ENCODE measurements around the gene PKNOX2.

PKNOX2 gene

DNA sequence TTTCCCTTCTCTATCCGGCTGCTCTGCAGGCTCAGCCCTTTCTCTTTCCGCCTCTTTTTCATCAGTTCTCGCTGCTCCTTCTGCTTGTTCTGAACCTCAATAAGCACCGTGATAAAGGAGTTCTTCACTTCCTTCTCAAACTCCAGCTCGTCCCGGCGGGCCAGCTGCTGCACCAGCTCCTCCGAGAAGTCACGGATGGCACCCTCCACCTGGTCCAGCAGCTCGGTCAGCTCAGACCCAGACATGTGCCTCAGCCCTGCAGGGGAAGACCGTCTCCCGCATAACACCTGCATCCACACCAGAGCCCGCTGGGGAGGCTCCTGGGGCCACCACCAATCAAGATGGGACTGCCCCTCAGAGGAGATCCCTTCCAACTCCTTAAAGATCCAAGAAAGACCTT lies 291.3 kb downstream of the PKNOX2 start:
- DNase-seq = no peak

DNA sequence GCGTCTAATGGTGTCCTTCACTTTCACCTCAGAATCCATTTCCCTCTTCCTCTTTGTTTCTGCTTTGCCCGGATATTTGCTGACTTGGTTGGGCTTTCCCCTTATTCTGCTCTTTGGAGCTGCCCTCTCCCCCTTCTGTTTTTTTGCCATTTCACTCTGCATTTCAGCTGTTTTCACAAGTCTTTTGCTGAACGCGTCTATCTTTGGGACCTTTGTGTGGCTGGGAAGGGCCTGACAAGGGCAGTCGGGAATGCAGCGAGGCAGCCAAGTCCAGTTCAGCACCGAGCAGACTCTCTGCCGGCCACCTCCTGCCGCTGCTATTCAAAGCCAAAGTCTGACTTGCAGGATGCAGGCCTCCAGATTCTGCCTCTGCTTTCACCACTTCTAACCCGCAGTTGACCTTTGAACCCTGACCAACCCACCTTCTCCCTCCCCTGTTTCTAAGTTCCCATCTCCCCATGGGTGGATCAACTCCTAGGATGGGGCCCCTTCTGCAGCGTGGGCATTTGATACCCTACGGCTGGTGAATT lies 293.3 kb downstream of the PKNOX2 start:
- DNase-seq = no peak

DNA sequence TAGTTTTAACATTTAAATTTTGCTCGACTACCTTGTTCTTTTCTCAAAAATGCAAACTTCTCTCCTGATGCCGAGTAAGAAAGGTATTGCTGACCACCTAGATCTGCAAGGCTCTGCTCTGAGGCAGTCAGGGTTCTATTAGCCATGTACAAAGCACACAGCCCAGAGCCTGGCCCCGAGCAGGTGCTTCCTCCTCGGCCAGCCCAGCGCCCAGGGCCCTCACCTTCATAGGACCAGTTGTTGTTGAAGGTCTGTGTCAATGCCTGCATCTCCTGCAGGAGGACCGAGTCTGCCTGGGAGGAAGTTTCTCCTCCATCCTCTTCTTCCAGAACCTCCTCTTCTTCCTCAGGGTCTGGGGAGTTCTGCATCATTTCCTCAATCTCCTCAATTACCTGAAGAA lies 295.7 kb downstream of the PKNOX2 start:
- no peak for DNase-seq

- DNase-seq = no peak
Measured at GRCh38 chr11:125463590-125464269, 299.2 kb downstream of the PKNOX2 start.

DNA sequence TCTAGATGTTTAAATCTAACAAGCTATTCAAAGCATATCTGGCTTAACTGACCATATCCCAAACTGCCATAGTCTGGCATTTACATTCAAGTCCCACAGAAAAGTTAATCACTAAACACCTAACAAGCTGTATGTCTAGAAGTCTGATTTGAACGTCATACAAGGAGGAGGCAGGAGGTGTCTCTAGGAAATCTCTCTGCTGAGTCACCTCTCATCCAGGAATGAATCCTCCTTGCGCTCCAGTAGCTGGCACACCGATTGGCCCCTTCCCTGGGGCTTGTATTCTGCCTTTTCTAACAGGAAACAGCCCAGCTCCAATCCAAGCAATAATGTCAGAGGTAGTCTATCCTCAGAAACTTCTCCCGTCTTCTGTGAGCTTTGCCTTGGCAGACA lies 299.7 kb downstream of the PKNOX2 start:
- DNase-seq = no peak

GRCh38 chr11:125464666-125465065 lies 300.1 kb downstream of the PKNOX2 start:
- no peak for DNase-seq

DNA sequence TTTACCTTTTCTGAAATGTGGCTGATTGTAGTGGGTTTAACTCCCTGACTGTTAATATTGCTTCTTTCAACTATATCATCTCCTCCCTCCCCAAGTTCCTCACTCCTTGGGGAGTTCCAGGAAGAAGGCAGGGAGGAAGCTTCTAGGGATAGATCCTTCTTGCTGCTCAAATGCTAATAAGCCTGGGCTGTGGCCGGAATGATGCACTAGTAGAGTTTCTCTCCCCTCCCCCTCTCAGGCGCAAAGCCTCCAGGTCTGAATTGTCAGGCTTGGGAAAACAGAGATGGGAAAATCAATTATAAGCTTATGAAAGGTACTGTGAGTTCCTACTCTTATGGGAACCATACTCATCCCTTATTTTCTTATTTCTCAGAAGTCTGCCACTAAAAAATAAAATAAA lies 300.7 kb downstream of the PKNOX2 start:
- no peak for DNase-seq

DNA sequence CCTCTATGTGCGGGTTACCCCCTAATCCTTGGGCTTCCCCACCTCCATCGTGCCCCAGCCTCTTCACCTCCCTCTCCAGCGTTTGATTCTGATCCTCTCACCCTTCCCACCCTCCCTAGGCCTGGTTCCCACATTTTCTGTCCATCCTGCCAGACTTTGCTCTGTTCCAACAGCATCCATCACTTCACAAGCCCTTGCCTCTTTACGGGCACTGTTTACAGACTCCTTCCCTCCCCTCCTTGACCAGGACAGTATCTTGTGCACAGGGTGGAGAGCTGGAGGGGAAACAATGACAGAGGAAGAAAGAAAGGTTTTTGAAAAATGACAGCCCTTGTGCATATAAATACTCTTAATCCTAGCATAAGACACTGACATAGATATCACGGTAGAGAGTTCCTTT lies 301.1 kb downstream of the PKNOX2 start:
- DNase-seq = no peak

GRCh38 chr11:125468025-125468424 lies 303.5 kb downstream of the PKNOX2 start:
- no peak for DNase-seq

- no peak for DNase-seq
Measured at GRCh38 chr11:125468852-125469251, 304.3 kb downstream of the PKNOX2 start.

DNA sequence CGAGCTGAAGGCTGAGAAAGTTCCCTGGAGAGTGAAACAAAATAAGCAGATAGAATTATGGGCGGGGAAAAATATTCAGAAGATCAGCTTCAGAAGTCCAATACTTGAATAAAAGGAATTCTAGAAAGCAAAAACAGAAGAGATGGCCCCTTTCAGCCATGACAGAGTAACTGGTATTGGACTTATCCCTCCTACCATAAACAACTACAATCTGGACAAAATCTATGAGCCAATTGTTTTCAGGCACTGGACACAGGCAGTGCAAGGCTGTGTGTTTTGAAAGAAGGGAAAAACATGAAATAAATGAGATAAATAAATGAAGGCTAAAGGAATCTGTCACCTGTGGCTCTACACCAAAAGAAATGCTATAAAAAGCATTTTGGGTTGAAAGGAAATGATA lies 305.8 kb downstream of the PKNOX2 start:
- DNase-seq = no peak

GRCh38 chr11:125476721-125477120 lies 312.2 kb downstream of the PKNOX2 start:
- DNase-seq = no peak

GRCh38 chr11:125479137-125479536 lies 314.6 kb downstream of the PKNOX2 start:
- no peak for DNase-seq

DNA sequence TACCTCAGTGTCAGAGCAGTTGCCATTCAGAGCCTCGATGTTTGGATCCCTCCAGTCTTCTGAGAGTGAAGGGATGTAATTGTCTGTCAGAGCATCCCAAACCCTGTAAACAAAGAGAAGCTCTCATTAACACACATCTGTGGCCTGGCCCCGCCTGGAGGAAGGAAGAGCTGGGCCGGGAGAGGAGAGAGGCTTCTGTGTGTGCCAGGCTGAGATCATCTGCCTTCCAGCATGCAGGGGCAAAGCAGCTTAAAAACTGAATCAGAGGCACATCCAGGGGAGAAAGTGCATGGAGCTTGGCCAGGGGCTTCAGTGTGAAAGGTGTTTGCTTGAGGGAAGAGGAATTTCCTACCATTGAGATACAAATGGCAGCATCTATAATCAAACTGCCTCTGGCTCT lies 317.0 kb downstream of the PKNOX2 start:
- no peak for DNase-seq
